Measurements from ENCODE around the gene TRAF2. TPM values are rescaled to one million over a fixed set of nuclear protein-coding genes. Genes with fewer than 3 reads are reported as not detected.
A peak's percentile ranks its signal among the peaks of the same experiment; 100 is the strongest.
"Not testable (repeated sequence)": the region's sequence is repeated elsewhere in the genome, so short reads cannot be mapped to it uniquely, and the experiment has no call there.

Gene TRAF2
- total RNA-seq = 10 to 100 TPM in 4 of 8 experiments, 1 to 10 TPM in 4; 6.8 to 18.4 (median 10.0) TPM

DNA sequence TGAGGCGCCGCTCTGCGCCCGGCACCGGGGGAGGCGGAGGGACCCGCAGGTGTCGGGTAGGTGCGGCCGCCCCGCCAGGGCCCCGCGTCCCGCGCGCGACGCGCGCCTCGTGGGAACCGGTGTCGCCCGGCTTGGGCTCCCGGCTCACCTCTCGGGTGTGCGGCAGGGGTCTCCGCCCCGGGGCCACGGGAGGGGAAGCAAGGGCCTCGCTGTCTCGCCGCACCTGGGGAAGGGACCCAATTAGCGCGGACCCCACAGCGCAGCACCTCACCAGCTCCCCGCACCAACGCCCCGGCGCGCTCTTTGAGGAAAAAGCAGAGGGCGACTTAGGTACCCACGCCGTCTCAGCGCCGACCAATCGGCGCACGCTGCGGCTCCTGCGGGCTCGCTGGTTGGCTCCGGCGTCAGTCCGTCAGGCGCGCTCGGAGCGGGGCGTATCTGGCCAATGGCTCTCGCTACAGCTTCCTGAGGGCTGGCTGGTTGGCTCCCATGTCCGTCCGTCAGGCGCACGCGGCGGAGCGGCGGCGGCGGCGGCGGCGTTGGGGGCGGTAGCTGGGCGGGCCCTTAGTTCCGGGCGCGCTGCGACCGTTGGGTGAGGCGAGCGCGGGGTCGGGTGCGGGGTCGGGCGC lies at the start of gene TRAF2:
TRAF2 (plus strand) TSS at position 567 of the 629 bp plus-strand sequence. CDS start 12,225 bp downstream, outside the sequence.
- in situ Hi-C loops (cut with MboI; ENCODE audit: low pct_unique_long_range_greater_than_20kb in 2 of 9, low sequenced_read_pairs in 9 of 9, unreplicated experiment in 9 of 9) = no loop called here
- ATAC-seq (replicated peaks in 6 of 8) = peak; percentile 87 to 98 (median 91)
- H3K4me3 ChIP-seq = peak within 1 kb of the TSS; percentile 55 to 90 (median 73)
- H3K27ac ChIP-seq = peak within 1 kb of the TSS in 1 of 2 donors; percentile 67
- peaks cover 12 to 21% of the 10 kb centered on the region in 2 donors for H3K4me1 ChIP-seq (replicated peaks in 1 of 2)
- WGBS, 10 experiments = 0% methylated on average over 1 to 4 of the region's 88 CpGs; no CpG with 5 or more reads in 8 of the 10 experiments

GRCh38 chr9:136837146-136837855 lies 49.0 kb upstream of the TRAF2 start:
- Histone ChIP-seq H3K27ac (no peak overlapping the region), H3K4me1 (replicated peaks in 1 of 2) (peaks cover 29 to 32% of the 10 kb centered on the region in 2 donors), H3K4me3 (no peak overlapping the region)
- no peak for ATAC-seq (replicated peaks in 6 of 8)
- in situ Hi-C loops (cut with MboI; ENCODE audit: low pct_unique_long_range_greater_than_20kb in 2 of 9, low sequenced_read_pairs in 9 of 9, unreplicated experiment in 9 of 9) = no loop called here
- 55 to 100% (median 100%) methylated on average over 1 to 6 of the region's 27 CpGs; no CpG with 5 or more reads in 6 of the 10 experiments for WGBS, 10 experiments

GRCh38 chr9:136837856-136838277 lies 48.4 kb upstream of the TRAF2 start:
- ATAC-seq (replicated peaks in 6 of 8); H3K4me3 ChIP-seq; in situ Hi-C loops (cut with MboI; ENCODE audit: low pct_unique_long_range_greater_than_20kb in 2 of 9, low sequenced_read_pairs in 9 of 9, unreplicated experiment in 9 of 9); H3K27ac ChIP-seq: not testable (repeated sequence)
- WGBS, 10 experiments = 74 to 100% methylated on average over 2 to 5 of the region's 15 CpGs; no CpG with 5 or more reads in 8 of the 10 experiments
- H3K4me1 ChIP-seq (replicated peaks in 1 of 2) = peaks cover 29 to 32% of the 10 kb centered on the region in 2 donors

- in situ Hi-C loops (cut with MboI; ENCODE audit: low pct_unique_long_range_greater_than_20kb in 2 of 9, low sequenced_read_pairs in 9 of 9, unreplicated experiment in 9 of 9) = no loop called here
- ATAC-seq (replicated peaks in 6 of 8) = peak in 3 of 8 experiments; percentile 6 to 29 (median 28)
- Histone ChIP-seq H3K4me1 (replicated peaks in 1 of 2) (peaks cover 35 to 39% of the 10 kb centered on the region in 2 donors), H3K27ac (no peak overlapping the region), H3K4me3 (no peak overlapping the region)
- WGBS, 10 experiments = 100% methylated on average over 1 of the region's 29 CpGs; no CpG with 5 or more reads in 8 of the 10 experiments
Measured at GRCh38 chr9:136838314-136839228, 47.7 kb upstream of the TRAF2 start.

DNA sequence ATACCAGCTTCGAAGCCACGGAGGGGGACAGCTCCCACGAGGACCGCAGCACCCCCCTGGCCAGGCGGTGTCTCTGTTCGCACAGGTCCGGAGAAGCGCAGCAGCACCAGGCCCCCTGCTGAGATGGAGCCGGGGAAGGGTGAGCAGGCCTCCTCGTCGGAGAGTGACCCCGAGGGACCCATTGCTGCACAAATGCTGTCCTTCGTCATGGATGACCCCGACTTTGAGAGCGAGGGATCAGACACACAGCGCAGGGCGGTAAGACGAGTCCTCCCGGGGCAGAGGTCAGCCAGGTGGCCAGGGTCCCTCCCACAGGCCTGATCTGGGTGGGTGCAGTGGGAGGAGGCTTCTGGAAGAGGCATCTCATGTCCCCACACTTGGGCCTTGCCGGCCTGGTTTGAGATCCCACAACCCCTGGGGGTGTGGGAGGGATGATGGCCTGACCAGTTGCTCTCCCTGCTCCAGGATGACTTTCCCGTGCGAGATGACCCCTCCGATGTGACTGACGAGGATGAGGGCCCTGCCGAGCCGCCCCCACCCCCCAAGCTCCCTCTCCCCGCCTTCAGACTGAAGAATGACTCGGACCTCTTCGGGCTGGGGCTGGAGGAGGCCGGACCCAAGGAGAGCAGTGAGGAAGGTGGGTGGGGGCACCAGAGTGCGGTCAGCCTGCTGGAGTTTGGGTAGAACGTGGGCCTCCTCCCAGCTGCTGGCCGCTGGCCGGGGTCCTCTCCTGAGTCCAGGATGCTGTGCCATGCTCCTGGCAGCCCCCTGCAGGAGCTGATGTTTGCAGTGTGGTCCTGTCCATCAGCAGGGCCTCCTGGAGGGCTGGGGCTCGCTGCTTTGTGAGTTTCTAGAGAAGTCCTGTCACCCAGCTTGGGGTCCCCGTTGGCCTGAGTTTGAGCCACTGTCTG lies 46.8 kb upstream of the TRAF2 start:
- no peak overlapping the region for H3K4me3 ChIP-seq
- 71 to 100% (median 93%) methylated on average over 1 to 15 of the region's 36 CpGs; no CpG with 5 or more reads in 5 of the 10 experiments for WGBS, 10 experiments
- ATAC-seq (replicated peaks in 6 of 8) = no peak
- peak overlapping the region in 1 of 2 donors; percentile 42 for H3K27ac ChIP-seq
- H3K4me1 ChIP-seq (replicated peaks in 1 of 2) = peaks cover 43 to 48% of the 10 kb centered on the region in 2 donors
- in situ Hi-C loops (cut with MboI; ENCODE audit: low pct_unique_long_range_greater_than_20kb in 2 of 9, low sequenced_read_pairs in 9 of 9, unreplicated experiment in 9 of 9) = no loop called here

DNA sequence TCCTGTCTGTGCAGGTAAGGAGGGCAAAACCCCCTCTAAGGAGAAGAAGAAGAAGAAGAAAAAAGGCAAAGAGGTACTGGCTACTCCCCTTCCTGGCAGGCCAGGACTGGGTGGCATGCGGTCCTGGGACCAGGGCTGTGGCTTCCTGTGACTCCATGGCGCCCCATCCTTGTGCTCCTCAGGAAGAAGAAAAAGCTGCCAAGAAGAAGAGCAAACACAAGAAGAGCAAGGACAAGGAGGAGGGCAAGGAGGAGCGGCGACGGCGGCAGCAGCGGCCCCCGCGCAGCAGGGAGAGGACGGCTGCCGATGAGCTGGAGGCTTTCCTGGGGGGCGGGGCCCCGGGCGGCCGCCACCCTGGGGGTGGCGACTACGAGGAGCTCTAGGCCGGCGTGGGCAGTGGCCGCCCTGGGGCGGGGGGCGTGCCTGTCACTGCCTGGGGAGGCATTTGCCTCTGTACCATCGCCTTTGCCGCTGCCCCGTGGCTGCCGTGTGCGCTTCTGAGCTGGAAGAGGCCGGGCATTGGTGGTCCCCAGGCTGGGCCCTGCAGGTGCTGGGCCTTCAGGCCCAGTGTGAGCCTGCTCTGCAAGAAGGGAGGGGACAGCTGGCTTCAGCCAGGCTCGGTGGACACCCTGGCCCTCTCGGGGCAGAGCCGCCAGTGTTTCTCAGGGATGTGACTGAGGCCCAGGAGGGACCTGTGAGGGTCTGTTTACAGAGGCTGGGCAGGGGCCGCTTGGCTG lies 46.0 kb upstream of the TRAF2 start:
- ATAC-seq (replicated peaks in 6 of 8) = peak in 6 of 8 experiments; percentile 1 to 4 (median 3)
- in situ Hi-C loops (cut with MboI; ENCODE audit: low pct_unique_long_range_greater_than_20kb in 2 of 9, low sequenced_read_pairs in 9 of 9, unreplicated experiment in 9 of 9) = no loop called here
- WGBS, 10 experiments = 30 to 100% (median 80%) methylated on average over 1 to 6 of the region's 32 CpGs; no CpG with 5 or more reads in 5 of the 10 experiments
- Histone ChIP-seq H3K4me1 (replicated peaks in 1 of 2) (peaks cover 43 to 51% of the 10 kb centered on the region in 2 donors), H3K27ac (peak overlapping the region; percentile 40 to 42), H3K4me3 (no peak overlapping the region)

DNA sequence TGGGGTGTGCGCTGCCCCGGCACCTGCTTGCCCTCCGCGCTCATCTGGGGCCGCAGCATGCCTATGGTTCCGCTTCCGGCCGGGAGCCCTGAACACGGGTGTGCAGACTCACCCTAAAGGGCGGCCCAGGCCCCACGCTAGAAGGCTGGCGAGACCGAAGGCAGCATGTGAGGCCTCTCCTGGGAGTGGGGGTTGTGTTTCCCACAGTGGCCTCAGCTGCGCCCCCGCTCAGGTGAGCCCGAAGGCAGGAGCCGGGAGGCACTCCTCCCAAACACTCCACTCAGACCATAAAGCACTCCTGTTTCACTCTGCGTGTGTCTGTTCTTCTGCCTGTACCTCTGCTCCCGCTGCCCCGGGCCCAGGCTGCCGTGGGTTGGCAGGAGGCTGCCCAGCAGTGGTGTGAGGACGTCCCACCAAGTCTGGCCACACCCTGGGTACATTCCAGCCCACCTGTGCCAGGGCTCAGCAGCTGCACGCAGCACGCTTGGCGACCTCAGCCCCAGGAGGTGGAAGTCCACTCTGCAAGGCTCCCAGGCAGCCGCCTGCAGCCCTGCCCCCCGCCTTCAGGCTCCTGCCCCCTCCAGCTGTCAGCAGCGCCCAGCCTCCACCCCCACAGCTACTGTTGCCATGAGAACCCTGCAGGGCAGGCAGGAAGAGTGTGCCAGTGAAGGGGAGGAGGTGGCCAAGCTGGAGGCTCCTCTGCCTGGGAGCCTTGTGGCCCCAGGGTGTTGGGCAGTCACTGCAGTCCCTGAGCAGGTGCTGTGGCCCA lies 45.3 kb upstream of the TRAF2 start:
- Histone ChIP-seq H3K27ac (peak overlapping the region; percentile 40 to 42), H3K4me1 (replicated peaks in 1 of 2) (peaks cover 43 to 53% of the 10 kb centered on the region in 2 donors), H3K4me3 (no peak overlapping the region)
- peak in 7 of 8 experiments; percentile 1 to 47 (median 15) for ATAC-seq (replicated peaks in 6 of 8)
- 56 to 100% (median 80%) methylated on average over 1 to 12 of the region's 28 CpGs; no CpG with 5 or more reads in 5 of the 10 experiments for WGBS, 10 experiments
- in situ Hi-C loops (cut with MboI; ENCODE audit: low pct_unique_long_range_greater_than_20kb in 2 of 9, low sequenced_read_pairs in 9 of 9, unreplicated experiment in 9 of 9) = no loop called here

GRCh38 chr9:136841646-136842379 lies 44.5 kb upstream of the TRAF2 start:
- Histone ChIP-seq H3K27ac (peak overlapping the region in 1 of 2 donors; percentile 88), H3K4me3 (peak overlapping the region in 4 of 5 donors; percentile 41 to 72 (median 52)), H3K4me1 (replicated peaks in 1 of 2) (peaks cover 48 to 59% of the 10 kb centered on the region in 2 donors)
- peak in 2 of 8 experiments; percentile 0 to 3 for ATAC-seq (replicated peaks in 6 of 8)
- 28 to 46% (median 33%) methylated on average over 1 to 5 of the region's 16 CpGs; no CpG with 5 or more reads in 7 of the 10 experiments for WGBS, 10 experiments
- in situ Hi-C loops (cut with MboI; ENCODE audit: low pct_unique_long_range_greater_than_20kb in 2 of 9, low sequenced_read_pairs in 9 of 9, unreplicated experiment in 9 of 9) = not testable (repeated sequence)

DNA sequence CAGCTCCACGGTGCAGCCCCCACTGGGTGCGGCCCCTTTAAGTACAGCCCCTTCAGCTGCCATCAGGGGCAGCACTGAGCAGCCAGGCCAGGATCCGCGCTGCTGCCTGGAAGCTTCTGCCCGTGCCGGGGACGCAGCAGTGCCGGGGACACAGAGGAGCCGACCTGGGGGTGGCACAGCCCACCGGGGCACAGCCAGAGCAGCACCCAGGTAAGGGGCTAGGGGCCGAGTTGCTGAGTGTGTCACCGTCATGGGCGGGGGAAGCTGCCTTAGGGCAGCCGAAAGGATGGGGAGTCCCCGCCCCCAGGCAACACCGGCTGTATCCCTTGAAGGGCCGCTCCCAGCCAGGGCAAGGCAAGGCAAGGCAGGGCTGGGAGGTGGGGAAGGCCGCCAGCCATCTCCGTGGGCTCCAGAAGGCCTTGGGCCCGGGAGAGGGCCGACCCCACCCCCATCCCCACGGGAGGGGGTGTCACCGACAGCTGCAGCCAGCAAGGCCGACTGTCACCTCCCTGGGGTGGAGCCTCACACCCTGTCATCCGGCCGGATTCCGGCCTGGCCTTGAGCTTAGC lies 43.9 kb upstream of the TRAF2 start, which contains the start of gene AJM1:
AJM1 (plus strand) TSS at position 99 of the 569 bp plus-strand sequence. CDS start 1,937 bp downstream, outside the sequence.
- WGBS, 10 experiments = 6% methylated on average over 5 of the region's 27 CpGs; no CpG with 5 or more reads in 9 of the 10 experiments
- Histone ChIP-seq H3K27ac (peak within 1 kb of the TSS; percentile 77 to 88), H3K4me3 (peak within 1 kb of the TSS; percentile 39 to 72 (median 44)), H3K4me1 (replicated peaks in 1 of 2) (peaks cover 49 to 59% of the 10 kb centered on the region in 2 donors)
- in situ Hi-C loops (cut with MboI; ENCODE audit: low pct_unique_long_range_greater_than_20kb in 2 of 9, low sequenced_read_pairs in 9 of 9, unreplicated experiment in 9 of 9) = not testable (repeated sequence)
- ATAC-seq (replicated peaks in 6 of 8) = peak; percentile 58 to 76 (median 66)
